Hindlimb muscle (tissue), 1 donor: ENCODE results near the gene KCNT2. TPM values are rescaled to one million over a fixed set of nuclear protein-coding genes. Genes with fewer than 3 reads are reported as not detected.
"Not testable (repeated sequence)": the region's sequence is repeated elsewhere in the genome, so short reads cannot be mapped to it uniquely, and the experiment has no call there.

Source experiments
- DNase-seq: peaks from one replicate; pipeline ENCODE4 v3.0.0-alpha.2; 2013
- polyA plus RNA-seq: library from polyadenylated mRNA; unstranded; fragments of 120-200 nt; gene quantifications from one replicate; pipeline ENCODE4 v1.2.1, GENCODE V29; 2013; ENCODE audit not compliant: insufficient read length

The KCNT2 gene
- polyA plus RNA-seq, 1 donor = 7.0 TPM

DNA sequence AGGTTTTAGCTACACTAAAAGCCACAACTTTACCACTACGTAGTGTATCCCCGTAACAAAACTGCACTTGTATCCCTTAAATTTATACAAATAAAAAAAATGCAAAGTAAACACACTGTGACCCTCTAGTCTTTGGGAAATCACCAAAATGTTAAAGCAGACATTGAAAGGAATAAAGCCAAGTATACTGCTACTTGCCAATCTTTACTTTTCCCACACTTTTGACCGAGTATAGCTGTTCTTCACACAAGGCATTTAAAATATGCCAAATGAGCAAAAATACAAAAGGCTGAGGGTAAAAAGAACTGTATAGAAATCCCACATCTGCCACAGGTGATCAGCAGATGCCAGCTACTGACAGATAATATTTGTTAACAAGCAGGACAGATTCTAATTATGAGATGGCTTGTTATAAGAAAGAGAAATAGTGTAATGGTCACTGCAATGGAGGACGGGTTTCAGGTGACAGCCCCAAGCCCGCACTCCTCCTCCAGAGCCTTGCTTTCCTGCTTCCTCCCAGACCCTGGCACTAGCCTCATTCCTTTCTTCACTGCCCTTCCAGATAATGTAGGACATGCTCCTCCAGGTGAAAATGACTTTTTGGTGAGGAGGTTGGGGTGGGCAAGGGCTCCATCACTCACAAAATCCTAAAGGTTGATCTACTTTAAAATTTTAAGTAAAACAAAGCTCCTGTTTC, 18.1 kb downstream of the KCNT2 start:
- DNase-seq = no peak

DNA sequence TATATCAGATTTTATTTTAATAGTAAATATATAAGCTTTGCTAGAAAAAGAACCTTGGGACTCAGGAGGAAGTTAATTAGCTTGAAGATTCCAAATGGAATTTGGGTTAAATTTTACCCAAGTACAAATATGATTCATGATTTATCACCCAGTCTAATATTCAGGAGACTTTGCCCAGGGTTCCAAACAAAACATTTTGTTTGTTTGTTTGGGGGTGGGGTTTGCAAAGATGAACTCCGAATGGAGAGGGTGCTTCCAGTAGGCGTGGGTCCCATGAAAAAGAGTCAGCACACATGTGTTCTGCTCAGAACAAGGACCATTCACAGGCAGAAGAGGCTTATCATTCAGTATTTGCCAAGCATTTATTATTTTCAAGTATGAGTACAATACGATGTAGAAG, 23.5 kb downstream of the KCNT2 start:
- DNase-seq = no peak

DNA sequence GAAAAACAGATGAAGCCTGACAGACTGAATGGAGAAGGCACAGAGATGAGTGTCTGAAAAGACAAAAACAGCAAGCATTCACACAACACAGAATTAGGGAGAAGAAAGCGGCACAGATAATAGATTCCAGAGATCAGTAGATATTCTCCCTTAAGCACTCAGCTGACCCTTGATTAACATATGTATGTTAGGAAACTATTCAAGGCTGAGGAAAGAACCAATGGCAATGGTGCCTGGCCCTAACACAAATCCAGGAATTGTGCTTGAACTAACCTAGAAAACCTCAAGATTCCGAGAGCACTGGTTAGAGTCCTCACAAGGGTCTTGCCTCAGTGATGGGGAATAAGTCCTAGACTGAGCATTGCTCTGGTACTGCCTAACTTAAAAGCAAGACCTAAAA, 30.9 kb downstream of the KCNT2 start:
- no peak for DNase-seq

DNA sequence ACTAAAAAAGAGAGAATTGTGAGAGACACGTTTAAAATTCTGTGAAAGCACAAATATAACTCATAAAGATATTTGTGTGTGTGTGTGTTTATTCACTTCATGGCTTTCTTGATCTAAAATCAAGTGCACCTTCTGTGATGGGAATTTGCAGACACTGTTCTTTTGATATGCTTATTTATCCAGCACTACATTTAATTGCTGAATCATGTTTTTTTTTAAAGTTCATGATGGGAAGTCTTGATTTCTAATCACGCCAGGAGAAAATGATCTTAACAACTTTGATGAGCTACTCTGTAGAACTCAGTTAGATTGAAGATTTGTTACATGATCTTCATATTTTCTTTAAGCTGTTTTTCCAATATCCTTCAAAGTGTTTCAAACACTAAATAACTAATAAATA, 35.0 kb downstream of the KCNT2 start:
- no peak for DNase-seq

DNA sequence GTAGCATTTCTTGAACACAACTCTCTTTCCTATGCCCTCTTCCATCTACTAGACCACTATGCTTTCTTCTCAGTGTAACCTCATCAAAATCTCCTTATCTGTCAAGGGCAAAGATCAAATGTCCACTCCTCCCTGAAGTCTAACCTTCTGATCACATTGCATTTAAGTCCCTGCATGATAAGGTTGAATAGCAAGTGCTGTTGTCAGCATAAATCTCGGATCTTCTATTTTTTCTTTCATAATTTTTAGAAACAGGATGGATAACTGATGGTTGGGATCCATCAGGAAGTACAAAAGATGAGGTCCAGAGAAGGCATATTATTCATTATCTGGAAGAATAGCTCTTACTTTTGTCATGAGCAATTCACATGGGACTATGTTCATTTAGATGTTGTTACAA, 41.0 kb downstream of the KCNT2 start:
- no peak for DNase-seq

DNA sequence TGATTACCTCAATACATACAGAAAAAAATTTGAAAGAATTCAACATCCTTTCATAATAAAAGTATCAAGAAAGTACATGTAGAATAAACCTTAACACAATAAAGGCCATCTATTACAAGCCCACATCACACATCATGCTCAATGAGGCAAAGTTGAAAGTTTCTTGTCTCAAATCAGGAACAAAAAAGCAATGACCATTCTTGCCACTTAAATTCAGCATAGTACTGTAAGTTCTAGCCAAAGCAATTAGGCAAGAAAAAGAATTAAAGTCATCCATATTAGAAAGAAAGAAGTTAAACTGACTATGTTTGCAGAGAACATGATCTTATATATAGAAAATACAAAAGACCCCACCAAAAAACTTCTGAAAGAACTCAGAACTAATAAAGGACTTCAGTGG, 44.5 kb downstream of the KCNT2 start:
- no peak for DNase-seq

DNA sequence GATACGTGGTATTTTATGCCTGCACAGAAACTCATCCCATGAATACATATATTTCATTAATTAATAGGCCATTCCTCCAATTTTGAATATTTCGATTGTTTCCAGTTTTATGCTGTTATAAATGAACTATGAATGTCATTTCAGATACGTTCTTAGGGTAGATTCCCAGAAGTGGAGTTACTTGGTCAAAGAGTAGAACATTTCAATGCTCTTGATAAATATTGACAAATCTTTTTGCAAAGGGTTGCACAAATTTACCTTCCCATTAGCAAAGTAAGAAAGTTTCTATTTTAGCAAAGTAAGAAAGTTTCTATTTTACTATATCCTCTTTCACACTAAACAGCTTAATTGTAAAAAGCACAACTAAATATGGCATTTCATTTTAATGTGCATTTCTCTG, 48.9 kb downstream of the KCNT2 start:
- no peak for DNase-seq

DNA sequence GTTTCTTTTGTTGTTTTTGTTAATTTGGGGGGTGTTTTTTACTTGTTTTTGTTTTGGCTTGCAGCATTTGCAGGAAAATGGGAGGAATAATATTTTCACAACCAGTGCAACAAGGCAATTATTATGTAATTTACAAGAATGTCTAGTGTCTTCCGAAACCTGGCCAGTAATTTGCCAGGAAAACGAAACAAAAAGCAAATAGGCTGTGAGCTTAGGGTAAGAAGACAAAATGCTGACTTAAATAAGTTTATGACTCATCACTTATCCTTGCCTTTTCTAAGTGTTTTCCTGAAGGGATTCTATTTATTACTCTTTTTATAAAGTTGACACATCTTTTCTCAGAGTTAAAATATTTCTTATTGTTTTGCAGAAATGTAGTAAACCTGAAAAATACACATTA, 49.8 kb downstream of the KCNT2 start:
- peak; percentile 24 for DNase-seq

DNA sequence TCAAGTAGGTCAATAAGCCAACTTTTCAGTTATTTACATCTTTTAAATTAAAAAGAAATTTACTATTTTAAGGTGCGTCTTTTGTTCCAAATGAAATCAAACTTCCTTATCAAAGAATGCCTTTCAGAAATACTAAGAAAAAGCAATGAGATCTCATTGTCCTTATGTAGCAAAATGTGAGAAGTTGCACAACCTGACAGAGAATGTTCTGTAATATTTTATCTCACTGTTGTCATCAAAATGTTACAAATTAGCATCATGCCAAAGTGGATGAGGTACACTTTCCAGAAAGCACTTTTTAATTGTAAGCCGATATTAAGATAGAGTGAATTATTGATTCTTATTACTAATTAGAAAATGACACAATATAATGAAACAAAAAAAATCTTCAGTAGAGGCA, 50.4 kb downstream of the KCNT2 start:
- no peak for DNase-seq

DNA sequence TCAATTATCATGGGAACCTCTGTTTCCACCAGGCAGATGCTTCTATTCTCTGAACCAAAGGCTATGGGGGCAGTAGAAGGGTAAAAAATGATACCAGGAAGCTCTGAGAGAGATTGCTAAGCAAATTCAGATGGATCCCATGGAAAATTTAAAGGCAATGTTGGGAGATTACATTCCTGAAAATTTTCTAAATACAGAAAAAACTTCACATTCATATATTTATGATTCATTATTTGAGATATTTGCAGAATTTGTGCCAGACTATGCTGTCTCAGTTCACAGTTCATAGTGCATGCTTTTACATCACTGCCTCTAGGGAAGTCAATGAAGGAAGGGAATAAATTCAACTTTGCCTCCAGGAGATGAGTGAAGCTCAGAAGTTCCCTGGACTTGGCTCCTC, 57.5 kb downstream of the KCNT2 start:
- no peak for DNase-seq

DNA sequence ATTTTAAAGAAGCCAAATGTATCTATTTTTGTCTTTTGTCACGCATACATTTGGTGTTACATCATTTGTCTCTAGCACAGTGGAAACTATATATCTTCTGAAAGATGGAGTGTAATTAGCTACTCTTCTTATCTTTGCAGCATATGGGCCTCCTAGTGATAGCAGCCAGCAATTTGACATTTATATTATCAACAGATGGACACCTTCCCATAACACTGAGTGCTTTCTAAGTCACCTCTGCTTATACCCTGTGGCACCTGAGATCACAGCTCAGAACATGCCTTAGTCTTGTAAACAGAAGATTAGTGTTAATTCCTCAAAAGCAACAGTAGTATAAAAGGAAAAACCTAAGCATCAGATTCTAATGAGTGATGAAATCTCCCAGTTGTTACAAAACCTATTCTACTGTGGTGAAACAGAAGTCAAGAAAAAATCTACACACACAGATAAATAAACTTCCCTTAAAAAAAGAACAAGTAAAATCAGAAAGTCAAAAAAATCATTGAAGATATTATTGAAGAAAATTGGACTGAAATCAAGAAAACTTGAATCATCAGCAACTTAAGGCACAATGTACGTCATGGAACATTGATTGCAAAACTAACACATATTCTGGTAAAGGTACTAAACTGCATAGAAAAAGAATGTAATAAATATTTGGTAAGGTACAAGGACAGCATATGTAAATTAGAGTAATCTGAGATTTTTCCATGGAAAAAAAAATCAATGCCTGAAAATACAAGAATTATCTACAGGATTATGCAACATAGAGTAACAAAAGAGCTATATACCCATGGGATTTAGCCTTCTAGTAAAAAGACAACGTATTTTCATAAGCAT, 61.7 kb downstream of the KCNT2 start:
- DNase-seq = no peak

DNA sequence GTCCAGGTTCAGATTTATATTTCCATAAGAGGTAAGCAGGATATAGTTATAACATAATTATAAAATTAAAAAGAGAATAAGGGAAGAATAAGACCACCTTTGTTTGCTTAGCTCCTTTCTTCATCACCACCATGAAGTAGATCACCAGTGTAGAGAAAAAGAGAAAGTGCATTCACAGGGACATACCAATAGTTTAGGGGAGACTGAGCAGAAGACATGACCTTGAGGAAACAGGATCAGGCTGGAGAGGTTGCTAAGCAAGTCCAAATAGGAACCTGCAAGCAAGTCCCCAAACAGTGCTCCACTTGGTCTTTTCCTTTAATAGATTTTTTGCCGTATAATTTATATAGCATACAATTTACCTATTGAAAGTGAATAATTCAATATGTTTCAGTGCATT, 63.0 kb downstream of the KCNT2 start:
- DNase-seq = no peak

DNA sequence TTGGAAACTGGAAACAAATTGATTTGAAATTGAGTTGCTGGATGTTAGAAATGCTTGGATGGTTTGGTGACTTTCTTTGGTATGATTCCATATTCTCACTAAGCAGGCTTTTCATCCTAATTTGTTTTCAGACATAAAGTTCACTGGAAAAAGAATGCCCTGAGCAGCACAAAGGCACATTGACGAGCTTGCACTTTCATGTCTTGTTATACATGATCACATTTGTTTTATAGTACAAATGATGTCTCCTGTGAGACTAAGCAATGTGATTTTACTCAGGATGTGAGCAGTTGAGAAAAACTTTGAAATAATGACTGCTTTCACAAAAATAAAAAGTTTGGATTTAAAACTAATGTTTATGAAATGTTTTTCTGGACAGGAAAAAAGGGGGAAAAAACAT, 63.6 kb downstream of the KCNT2 start:
- DNase-seq = peak; percentile 33

DNA sequence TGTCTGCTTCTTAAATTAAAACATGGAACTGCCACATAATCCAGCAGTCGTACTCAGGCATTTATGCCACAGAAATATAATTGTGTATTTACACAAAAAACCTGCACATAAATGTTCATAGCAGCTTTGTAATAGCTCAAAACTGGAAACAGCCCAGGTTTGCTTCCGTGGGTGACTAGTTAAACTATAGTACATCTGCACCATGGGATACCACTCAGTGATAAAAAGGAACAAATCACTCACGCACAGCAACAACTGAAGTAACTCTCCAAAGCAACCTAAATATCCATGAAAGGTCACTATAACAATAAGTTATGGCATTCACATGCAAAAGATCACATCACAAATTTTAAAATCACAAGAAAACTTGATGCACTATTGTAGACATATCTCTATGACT, 64.4 kb downstream of the KCNT2 start:
- DNase-seq = peak; percentile 23

DNA sequence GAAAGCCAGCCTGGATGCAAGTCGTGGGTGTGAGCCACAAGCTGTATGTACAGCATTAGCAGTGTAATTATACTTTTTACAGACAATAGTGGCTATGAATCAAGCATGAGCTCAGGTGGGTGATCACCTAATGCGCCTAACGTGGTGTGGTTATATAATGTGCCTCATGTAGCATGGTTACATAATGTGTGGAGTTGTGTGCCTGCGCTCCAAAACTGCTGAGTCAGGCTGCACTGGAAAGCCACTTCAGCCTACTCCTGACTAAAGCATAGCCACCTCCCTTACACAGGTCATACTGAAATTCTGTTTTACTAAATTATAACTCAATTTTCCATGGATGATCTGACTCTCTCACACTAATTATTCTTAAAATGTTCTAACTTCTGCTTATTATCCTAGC, 69.8 kb downstream of the KCNT2 start:
- DNase-seq = no peak

DNA sequence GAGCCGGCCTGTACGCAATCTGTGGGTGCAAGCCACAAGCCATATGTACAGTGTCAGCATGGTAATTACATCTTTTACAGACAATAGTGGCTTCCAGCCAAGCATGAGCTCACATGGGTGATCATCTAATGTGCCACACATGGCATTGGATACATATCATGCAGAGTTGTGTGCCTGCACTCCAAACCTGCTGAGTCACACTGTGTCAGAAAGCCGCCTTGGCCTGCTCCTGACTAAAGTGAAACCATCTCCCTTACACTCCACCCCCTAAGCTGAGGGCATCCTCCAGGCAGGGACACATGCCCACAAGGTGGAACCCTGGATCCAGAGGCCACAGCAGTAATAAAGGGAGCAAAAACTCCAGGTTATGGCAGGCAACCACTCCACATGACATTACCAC, 72.5 kb downstream of the KCNT2 start:
- peak; percentile 19 for DNase-seq

DNA sequence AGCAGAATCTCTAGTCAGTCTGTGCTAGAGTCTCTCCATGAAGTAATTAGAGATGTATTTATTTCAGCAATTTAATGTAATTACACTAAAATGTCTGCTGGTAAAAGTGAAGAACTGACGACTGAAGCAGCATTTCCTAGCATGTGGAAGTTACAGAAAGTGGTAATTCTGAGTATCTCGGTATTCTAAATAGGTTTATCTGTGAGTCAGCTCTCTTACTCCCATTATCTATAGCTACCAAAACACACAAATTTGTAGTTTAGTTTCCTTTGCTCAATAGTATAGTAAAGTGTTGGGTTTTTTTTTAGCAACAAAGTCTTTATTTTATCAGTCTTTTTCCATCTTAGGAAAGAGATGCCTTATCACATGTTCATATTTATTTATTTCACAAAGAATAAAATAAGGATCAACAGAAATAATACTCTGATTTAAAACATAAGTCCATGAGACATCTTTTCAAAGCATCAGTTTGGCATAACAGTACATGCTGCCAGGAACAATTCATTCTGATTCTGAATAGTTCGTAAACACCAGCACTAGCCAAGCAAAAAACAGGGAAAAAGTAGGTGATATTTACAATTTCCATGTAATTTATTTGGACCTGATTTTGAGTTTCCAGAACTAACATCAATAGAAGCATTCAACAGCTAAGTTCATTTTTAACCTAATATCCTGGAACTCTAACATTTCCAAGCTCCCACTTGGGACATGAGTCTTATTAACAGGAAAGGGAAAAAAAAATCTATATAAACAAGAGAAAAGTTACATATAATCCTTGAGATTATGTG, 76.3 kb downstream of the KCNT2 start:
- peak; percentile 32 for DNase-seq

DNA sequence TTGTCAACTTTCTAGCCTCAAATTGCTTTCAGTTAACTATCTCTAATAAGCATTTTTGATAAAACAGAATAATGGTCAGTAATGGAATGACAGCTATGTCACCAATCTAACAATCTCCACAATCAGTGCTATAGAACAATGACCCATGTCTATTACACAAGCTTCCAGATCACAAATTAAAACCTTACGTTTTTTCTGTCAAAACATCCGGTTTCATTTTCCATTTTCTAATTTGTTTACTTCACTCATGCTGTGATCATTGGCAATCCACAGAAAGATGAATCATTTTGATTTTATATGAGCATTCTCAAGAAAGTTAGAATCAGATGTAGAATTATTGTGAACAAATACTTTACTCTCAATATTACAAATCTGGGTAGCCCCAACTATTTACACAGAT, 80.3 kb downstream of the KCNT2 start:
- DNase-seq = no peak

DNA sequence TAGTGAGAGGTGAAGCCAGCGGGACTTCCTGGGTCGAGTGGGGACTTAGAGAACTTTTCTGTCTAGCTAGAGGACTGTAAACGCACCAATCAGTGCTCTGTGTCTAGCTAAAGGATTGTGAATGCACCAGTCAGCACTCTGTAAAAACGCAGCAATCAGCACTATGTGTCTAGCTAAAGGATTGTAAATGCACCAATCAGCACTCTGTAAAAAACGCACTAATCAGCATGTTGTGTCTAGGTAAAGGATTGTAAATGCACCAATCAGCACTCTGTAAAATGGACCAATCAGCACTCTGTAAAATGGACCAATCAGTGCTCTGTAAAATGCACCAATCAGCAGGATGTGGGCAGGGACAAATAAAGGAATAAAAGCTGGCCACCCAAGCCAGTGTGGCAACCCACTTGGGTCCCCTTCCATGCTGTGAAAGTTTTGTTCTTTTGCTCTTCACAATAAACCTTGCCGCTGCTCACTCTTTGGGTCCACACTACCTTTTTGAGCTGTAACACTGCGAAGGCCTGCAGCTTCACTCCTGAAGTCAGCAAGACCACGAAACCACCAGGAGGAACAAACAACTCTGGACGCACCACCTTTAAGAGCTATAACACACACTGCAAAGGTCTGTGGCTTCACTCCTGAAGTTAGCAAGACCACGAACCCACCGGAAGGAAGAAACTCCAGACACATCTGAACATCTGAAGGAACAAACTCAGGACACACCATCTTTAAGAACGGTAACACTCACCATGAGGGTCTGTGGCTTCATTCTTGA, 85.5 kb downstream of the KCNT2 start:
- not testable (repeated sequence) for DNase-seq

DNA sequence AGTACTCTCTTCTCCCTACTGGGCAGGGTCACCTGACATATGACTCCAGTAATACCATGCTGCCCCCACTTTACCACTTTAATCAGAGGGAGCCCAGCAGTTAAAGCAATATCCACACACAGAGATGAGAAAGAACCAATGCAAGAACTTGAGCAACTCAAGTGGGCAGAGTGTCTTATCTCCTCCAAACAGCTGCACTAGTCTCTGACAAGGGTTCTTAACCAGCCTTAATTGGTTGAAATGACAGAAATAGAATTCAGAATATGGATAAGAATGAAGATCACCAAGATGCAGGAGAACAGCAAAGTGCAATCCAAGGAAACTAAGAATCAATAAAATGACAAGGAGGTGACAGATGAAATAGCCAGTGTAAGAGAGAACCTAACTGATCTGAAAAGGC, 91.0 kb downstream of the KCNT2 start:
- no peak for DNase-seq

DNA sequence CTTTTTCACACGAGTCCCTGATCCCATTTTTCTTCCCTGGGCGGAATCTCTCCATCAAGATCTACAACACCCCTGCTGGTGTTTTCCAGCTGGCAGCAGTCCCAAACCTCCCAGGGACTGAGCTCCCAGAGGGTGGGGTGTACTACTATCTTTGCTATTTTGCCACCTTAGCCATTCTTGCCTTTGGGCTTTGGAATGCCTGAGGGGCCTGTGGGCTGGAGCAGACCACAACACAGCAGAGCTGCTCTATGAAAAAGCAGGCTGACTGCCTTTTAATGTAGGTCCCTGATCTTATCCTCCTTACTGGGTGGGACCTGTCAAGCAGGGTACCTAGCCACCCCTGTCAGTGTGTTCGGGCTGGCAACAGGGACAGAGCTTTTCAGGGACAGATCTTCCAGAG, 91.9 kb downstream of the KCNT2 start:
- no peak for DNase-seq

DNA sequence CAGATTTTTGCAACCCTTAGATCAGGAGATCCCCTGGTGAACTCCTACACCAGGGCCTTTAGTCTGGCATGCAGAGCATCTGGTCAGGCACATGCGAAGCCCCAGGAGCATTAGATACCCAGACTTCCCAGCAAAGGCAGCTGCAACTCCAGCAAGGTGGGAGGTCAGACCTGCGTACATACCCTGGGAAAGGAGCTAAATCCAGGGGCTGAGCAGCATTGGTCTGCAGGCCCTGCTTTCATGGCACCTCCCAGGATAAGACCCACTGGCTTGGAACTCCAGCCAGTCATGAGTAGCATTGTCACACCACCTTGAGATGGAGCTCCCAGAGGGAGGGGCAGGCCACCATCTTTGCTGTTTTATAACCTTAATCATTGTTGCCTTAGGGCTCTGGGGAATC, 92.3 kb downstream of the KCNT2 start:
- DNase-seq = no peak

DNA sequence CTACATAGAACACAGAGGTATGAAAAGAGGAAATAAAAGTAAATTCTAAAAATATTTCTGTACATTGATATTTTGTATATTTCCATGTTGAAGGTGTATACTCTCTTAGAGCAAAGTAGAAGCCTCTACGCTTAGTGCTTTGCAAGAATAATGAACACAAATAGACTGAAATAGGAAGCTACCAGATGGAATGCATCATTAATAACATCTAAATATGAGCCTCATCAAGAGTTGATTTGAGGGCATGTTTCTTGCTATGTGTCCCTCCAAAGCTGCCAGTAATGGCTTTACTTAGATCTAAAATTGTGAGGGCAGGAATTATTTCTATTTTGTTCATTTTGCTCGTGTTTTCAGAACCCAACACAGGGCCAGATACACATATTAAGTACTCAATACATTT, 94.4 kb downstream of the KCNT2 start:
- no peak for DNase-seq
